HepG2 (cell line): Measurements from ENCODE around the gene AFF2. TPM values are rescaled to one million over a fixed set of nuclear protein-coding genes. Genes with fewer than 3 reads are reported as not detected.

Experiments
- ATAC-seq: fragments of 200-7000 bp; cut with Tn5 transposase; 3 replicates; pipeline ENCODE4 v1.9.1; 2020; ENCODE audit warnings: mild to moderate bottlenecking, moderate library complexity
- BruUV-seq: library from RNA; stranded (reverse); fragments of 400-500 nt; replicated peaks from 2 replicates; lab custom pipeline; 2021; lab: Mats Ljungman, UMichigan
- CTCF ChIA-PET: fragments of 300-600 bp; formaldehyde crosslinking; extraction: SDS; loops from one replicate; lab custom pipeline; 2021; ENCODE audit warnings: low total read pairs, inconsistent platforms, low intra/inter-chr PET ratio; lab: Yijun Ruan, JAX
- POLR2A ChIA-PET: fragments of 350-600 bp; sonication (Branson Sonifier 250); formaldehyde crosslinking; loops from one replicate; lab custom pipeline; 2020; ENCODE audit warnings: antibody characterized with exemption, inconsistent platforms; lab: Yijun Ruan, JAX
- DNase-seq: peaks from one replicate; pipeline ENCODE4 v3.0.0-alpha.2; 2015; ENCODE audit warnings: low spot score
- FAIRE-seq: peaks from 3 replicates; lab custom pipeline; 2011; peaks lifted over from hg19 to GRCh38; lab: Jason Lieb, UNC
- H2AFZ ChIP-seq: one replicate; pipeline ENCODE4 v1.6.1; 2011; ENCODE audit warnings: low read length, inconsistent platforms
- H3K27ac ChIP-seq: fragments of 300-600 bp; 3 replicates; pipeline ENCODE4 v1.8.0; 2011; ENCODE audit warnings: mixed run types, mild to moderate bottlenecking, mixed read lengths, low read length, inconsistent platforms; ENCODE audit not compliant: insufficient read depth; ENCODE audit errors: extremely low read length
- H3K27me3 ChIP-seq, 2 experiments: fragments of 200-600 bp in 1 of 2; 2 replicates in 1 of 2; 3 replicates in 1 of 2; pipeline versions ENCODE4 v1.6.0 to v1.8.0; 2011; ENCODE audit warnings: low read length in 2 of 2, mild to moderate bottlenecking in 2 of 2, moderate library complexity in 2 of 2, inconsistent platforms in 1 of 2; ENCODE audit not compliant: insufficient read depth in 2 of 2, control insufficient read depth in 1 of 2
- H3K36me3 ChIP-seq, 2 experiments: fragments of 200-600 bp in 1 of 2; replicated peaks in 1 of 2; 2 replicates in 1 of 2; 3 replicates in 1 of 2; pipeline versions ENCODE4 v1.5.1 to v1.8.0; 2011; ENCODE audit warnings: low read length in 2 of 2, inconsistent platforms in 1 of 2; ENCODE audit not compliant: insufficient read depth in 2 of 2, control insufficient read depth in 1 of 2
- H3K4me1 ChIP-seq: 2 replicates; pipeline ENCODE4 v1.5.1; 2012; ENCODE audit warnings: low read length, inconsistent platforms; ENCODE audit not compliant: insufficient read depth
- H3K4me2 ChIP-seq: 2 replicates; pipeline ENCODE4 v1.6.0; 2011; ENCODE audit warnings: low read depth, low read length, inconsistent platforms
- H3K4me3 ChIP-seq, 3 experiments: fragments of 200-600 bp in 1 of 3; sonication (generic), shearing (Covaris generic) in 1 of 3; replicated peaks in 1 of 3; 2 replicates each; pipeline ENCODE4 v1.5.1; 2011 to 2016; ENCODE audit warnings: low read length in 3 of 3, inconsistent platforms in 2 of 3, low read depth in 2 of 3, mild to moderate bottlenecking in 2 of 3, control low read depth in 1 of 3, mixed read lengths in 1 of 3; ENCODE audit not compliant: insufficient read depth in 1 of 3
- H3K79me2 ChIP-seq: one replicate; pipeline ENCODE4 v1.6.1; 2011; ENCODE audit warnings: low read length, inconsistent platforms; ENCODE audit not compliant: insufficient read depth
- H3K9ac ChIP-seq: 2 replicates; pipeline ENCODE4 v1.6.0; 2011; ENCODE audit warnings: mild to moderate bottlenecking, low read depth, low read length, inconsistent platforms; ENCODE audit not compliant: insufficient read depth
- H3K9me3 ChIP-seq: 2 replicates; pipeline ENCODE4 v1.5.1; 2012; ENCODE audit warnings: mild to moderate bottlenecking, low read length
- H4K20me1 ChIP-seq: 2 replicates; pipeline ENCODE4 v1.6.0; 2011; ENCODE audit warnings: inconsistent platforms, mild to moderate bottlenecking, low read length, moderate library complexity; ENCODE audit not compliant: insufficient read depth
- AGO1 ChIP-seq: fragments of 200-400 bp; formaldehyde crosslinking; IDR thresholded peaks from 2 replicates; pipeline ENCODE4 v1.6.1; 2017; ENCODE audit warnings: mild to moderate bottlenecking, low read depth, low read length, moderate library complexity; ENCODE audit not compliant: poor library complexity, severe bottlenecking
- MED8 ChIP-seq: sonication (generic); formaldehyde crosslinking; IDR thresholded peaks from 2 replicates; pipeline ENCODE4 v1.8.1; 2023; ENCODE audit warnings: mild to moderate bottlenecking, missing genetic modification reagents; ENCODE audit not compliant: insufficient replicate concordance
- NFE2L2 ChIP-seq: fragments of 150-350 bp; IDR thresholded peaks from 2 replicates; pipeline ENCODE4 v1.6.1; 2014; ENCODE audit warnings: low read length
- SATB2 ChIP-seq: sonication (generic); formaldehyde crosslinking; IDR thresholded peaks from 2 replicates; pipeline ENCODE4 v1.5.0; 2020; ENCODE audit warnings: missing genetic modification reagents
- SMARCE1 ChIP-seq: fragments of 450-650 bp; IDR thresholded peaks from 2 replicates; pipeline ENCODE4 v1.6.1; 2017; ENCODE audit warnings: borderline replicate concordance
- ZNF253 ChIP-seq: sonication (generic); formaldehyde crosslinking; IDR thresholded peaks from 2 replicates; pipeline ENCODE4 v1.8.0; 2022; ENCODE audit warnings: mild to moderate bottlenecking, missing genetic modification reagents, borderline replicate concordance
- ZNF678 ChIP-seq: sonication (generic); formaldehyde crosslinking; IDR thresholded peaks from 2 replicates; pipeline ENCODE4 v1.4.0; 2020; ENCODE audit warnings: mild to moderate bottlenecking, missing genetic modification reagents
- WGBS: methylation state at CpG from one replicate; pipeline ENCODE4 v1.1.6; 2017; ENCODE audit warnings: low lambda C conversion rate; 5-methylcytosine and 5-hydroxymethylcytosine counted together
- in situ Hi-C: cut with HindIII; loops from 2 replicates; pipeline ENCODE4 v1.10.0; 2017; ENCODE audit warnings: low pct_unique_long_range_greater_than_20kb; ENCODE audit not compliant: extremely low pct_ligation_motif_present
- intact Hi-C: fragments of 100-400 bp; cut with micrococcal nuclease; formaldehyde crosslinking; loops from one replicate; pipeline ENCODE4 v1.10.0; 2022; ENCODE audit not compliant: unreplicated experiment
- polyA plus RNA-seq, 8 experiments: library from polyadenylated mRNA; depleted of rRNA in 3 of 8; stranded (reverse) in 7 of 8; unstranded in 1 of 8; fragments of >200 nt; fragmentation: Illumina TruSeq in 4 of 8; extraction: Trizol in 4 of 8; gene quantifications; 2 replicates each; pipeline versions ENCODE4 v1.2.1 to v1.2.3, GENCODE V29; 2011 to 2016; ENCODE audit warnings: low read depth in 4 of 8, missing spikeins in 1 of 8, mixed read lengths in 1 of 8; ENCODE audit not compliant: insufficient read depth in 1 of 8
- total RNA-seq, 5 experiments: library from RNA; depleted of rRNA; stranded (reverse); fragments of >200 nt; fragmentation: Illumina TruSeq; extraction: Trizol; gene quantifications; 2 replicates each; pipeline ENCODE4 v1.2.3, GENCODE V29; 2016; ENCODE audit warnings: low read depth in 1 of 5
- TF ChIP-seq, protein P1 (sequence below): sonication (generic); formaldehyde crosslinking; IDR thresholded peaks from 2 replicates; pipeline ENCODE4 v1.5.1; 2020; ENCODE audit warnings: missing genetic modification reagents, mild to moderate bottlenecking, borderline replicate concordance
- TF ChIP-seq, protein P2 (sequence below): sonication (generic); formaldehyde crosslinking; IDR thresholded peaks from 2 replicates; pipeline ENCODE4 v1.8.0; 2022; ENCODE audit warnings: missing genetic modification reagents, low read depth, mild to moderate bottlenecking, borderline replicate concordance
- TF ChIP-seq, protein P3 (sequence below): sonication (generic); formaldehyde crosslinking; IDR thresholded peaks from 2 replicates; pipeline ENCODE4 v1.4.0; 2020; ENCODE audit warnings: missing genetic modification reagents

Gene AFF2
- total and polyA plus RNA-seq, 2 of the 13 experiments (the other 11 are each of a cell fraction or from before 2014, with no cell fraction given): not detected

DNA sequence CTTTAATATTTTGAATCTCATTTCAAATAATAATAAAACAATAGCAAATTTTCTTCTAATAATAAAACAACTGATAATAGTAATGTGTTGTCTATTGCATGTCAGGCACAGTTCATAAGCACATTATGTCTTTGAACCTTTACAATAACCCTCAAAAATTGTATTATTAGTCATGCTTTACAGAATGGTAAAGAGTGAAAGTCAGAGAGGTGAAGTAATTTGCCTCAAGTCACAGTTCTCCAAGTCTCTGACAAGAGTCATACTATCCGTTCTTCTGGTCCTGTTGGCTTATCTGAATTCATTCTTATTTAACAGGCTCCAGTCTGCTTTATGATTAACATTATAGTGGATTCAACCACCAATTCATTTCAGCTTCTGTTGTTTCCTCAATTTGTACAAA, 313.0 kb downstream of the AFF2 start:
- ATAC-seq (no peak), FAIRE-seq (no peak), DNase-seq (no peak)
- H3K79me2 ChIP-seq: no peaks in the 10 kb centered on the region
- BruUV-seq: no TSS peak
- H3K27me3 ChIP-seq: no peaks in the 10 kb centered on the region
- H3K36me3 ChIP-seq: no peaks in the 10 kb centered on the region
- H3K4me3 ChIP-seq: no peak overlapping the region
- no peaks in the 10 kb centered on the region for H4K20me1 ChIP-seq
- H3K9ac ChIP-seq: no peak overlapping the region
- WGBS: 0% methylated on average over 1 of the region's 1 CpG
- in situ Hi-C loops (no loop called here), intact Hi-C loops (no loop called here)
- POLR2A ChIA-PET: no interaction called here
- CTCF ChIA-PET: no interaction called here
- no peaks in the 10 kb centered on the region for H3K4me1 ChIP-seq
- no peak overlapping the region for H3K4me2 ChIP-seq
- TF ChIP-seq ZNF678 (CRISPR knock-in tag) (no peak), SATB2 (CRISPR knock-in tag) (no peak), AGO1 (no peak)
- H2AFZ ChIP-seq: no peak overlapping the region
- H3K9me3 ChIP-seq: no peaks in the 10 kb centered on the region
- no peak overlapping the region for H3K27ac ChIP-seq

DNA sequence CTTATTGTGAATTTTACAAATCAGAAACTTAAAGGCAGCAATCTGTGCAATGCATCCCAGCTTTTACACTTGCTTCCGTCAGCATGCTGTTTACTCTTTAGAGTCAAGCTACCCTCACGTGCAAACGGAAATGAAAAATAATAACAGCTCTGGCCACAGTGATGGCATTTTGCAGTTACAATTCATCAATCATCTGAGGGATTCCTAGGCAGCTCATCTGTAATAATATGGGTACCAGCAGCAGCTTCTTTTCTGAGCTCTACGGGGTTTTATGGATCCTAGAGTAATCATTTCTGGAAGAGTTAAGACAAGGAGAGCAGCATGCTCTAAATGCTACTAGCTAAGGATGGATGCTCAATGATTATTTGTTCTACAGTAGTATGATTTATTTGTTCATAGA, 313.6 kb downstream of the AFF2 start:
- in situ Hi-C loops: no loop called here

More for the DNA sequence above, 313.6 kb downstream of the AFF2 start:
- CTCF ChIA-PET: no interaction called here
- TF ChIP-seq, protein P1, sequence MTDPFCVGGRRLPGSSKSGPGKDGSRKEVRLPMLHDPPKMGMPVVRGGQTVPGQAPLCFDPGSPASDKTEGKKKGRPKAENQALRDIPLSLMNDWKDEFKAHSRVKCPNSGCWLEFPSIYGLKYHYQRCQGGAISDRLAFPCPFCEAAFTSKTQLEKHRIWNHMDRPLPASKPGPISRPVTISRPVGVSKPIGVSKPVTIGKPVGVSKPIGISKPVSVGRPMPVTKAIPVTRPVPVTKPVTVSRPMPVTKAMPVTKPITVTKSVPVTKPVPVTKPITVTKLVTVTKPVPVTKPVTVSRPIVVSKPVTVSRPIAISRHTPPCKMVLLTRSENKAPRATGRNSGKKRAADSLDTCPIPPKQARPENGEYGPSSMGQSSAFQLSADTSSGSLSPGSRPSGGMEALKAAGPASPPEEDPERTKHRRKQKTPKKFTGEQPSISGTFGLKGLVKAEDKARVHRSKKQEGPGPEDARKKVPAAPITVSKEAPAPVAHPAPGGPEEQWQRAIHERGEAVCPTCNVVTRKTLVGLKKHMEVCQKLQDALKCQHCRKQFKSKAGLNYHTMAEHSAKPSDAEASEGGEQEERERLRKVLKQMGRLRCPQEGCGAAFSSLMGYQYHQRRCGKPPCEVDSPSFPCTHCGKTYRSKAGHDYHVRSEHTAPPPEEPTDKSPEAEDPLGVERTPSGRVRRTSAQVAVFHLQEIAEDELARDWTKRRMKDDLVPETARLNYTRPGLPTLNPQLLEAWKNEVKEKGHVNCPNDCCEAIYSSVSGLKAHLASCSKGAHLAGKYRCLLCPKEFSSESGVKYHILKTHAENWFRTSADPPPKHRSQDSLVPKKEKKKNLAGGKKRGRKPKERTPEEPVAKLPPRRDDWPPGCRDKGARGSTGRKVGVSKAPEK: no peak
- TF ChIP-seq SMARCE1 (no peak), NFE2L2 (no peak), MED8 (CRISPR knock-in tag) (no peak), ZNF253 (CRISPR knock-in tag) (no peak)
- TF ChIP-seq, protein P2, sequence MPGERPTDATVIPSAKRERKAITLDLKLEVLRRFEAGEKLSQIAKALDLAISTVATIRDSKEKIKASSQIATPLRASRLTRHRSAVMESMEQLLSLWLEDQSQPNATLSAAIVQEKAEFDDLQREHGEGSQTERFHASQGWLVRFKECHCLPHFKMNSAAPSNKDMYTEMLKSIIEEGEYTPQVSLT: no peak
- TF ChIP-seq, protein P3, sequence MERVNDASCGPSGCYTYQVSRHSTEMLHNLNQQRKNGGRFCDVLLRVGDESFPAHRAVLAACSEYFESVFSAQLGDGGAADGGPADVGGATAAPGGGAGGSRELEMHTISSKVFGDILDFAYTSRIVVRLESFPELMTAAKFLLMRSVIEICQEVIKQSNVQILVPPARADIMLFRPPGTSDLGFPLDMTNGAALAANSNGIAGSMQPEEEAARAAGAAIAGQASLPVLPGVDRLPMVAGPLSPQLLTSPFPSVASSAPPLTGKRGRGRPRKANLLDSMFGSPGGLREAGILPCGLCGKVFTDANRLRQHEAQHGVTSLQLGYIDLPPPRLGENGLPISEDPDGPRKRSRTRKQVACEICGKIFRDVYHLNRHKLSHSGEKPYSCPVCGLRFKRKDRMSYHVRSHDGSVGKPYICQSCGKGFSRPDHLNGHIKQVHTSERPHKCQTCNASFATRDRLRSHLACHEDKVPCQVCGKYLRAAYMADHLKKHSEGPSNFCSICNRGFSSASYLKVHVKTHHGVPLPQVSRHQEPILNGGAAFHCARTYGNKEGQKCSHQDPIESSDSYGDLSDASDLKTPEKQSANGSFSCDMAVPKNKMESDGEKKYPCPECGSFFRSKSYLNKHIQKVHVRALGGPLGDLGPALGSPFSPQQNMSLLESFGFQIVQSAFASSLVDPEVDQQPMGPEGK (CRISPR knock-in tag): no peak
- TF ChIP-seq, all 625 proteins: peak for 0
- H3K36me3 ChIP-seq: no peaks in the 10 kb centered on the region
- H3K27me3 ChIP-seq: no peaks in the 10 kb centered on the region
- no peak overlapping the region for H3K27ac ChIP-seq
- DNase-seq (no peak), FAIRE-seq (no peak), ATAC-seq (no peak)
- H3K9ac ChIP-seq: no peak overlapping the region
- POLR2A ChIA-PET: no interaction called here
- WGBS: 5% methylated on average over 2 of the region's 4 CpGs
- no peak overlapping the region for H2AFZ ChIP-seq
- no TSS peak for BruUV-seq
- no peaks in the 10 kb centered on the region for H3K9me3 ChIP-seq
- no peaks in the 10 kb centered on the region for H3K4me1 ChIP-seq
- no peaks in the 10 kb centered on the region for H4K20me1 ChIP-seq
- intact Hi-C loops: no loop called here
- no peak overlapping the region for H3K4me2 ChIP-seq
- H3K4me3 ChIP-seq: no peak overlapping the region
- H3K79me2 ChIP-seq: no peaks in the 10 kb centered on the region
